NCI-H1092 treated with DMSO at 0.1 percent for 48 hours (cell line): ENCODE measurements around the gene JAKMIP1.
"Not testable (repeated sequence)": the region's sequence is repeated elsewhere in the genome, so short reads cannot be mapped to it uniquely, and the experiment has no call there.

Experiments used
- DNase-seq: peaks from one replicate; lab custom pipeline; 2025; lab: John Stamatoyannopoulos, UW

The JAKMIP1 gene

DNA sequence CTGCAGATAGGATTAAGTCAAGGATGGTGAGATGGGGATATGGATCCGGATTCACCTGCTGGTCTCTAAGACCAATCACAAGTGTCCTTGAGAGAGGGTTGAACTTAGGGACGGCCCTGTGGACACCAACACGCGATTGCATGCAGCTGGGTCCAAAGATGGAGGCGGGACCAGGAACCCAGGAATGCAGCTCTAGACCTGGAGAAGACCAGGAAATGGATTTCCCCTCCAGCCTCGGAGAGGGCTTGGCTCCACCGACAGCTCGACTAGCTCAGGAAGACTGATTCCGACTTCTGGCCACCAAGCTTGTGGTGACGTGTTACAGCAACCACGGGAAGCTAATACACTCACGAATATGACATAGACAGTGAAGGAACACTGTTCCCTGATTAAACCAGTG lies 186.8 kb downstream of the JAKMIP1 start:
- DNase-seq = no peak

- no peak for DNase-seq
Observed at GRCh38 chr4:6012200-6012599, 188.1 kb downstream of the JAKMIP1 start.

DNA sequence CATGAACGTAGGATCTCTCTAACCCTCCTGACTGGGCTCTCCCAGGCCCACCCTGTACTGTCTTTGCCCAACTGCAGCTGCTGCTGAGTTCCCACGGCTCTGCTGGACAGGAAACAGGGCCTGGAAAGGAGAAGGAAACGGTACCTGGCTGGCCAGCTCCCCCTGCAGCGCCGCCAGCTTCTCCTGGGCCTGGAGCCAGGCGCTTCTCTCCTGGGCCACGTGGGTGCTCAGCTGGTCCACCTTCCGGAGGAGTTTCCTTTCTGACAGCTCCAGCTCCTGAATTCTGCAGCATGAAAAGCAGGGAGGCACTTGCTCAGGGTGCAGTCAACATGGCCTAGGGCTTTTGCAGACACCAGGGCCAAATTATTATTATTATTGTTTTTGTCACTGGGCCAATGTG lies 188.7 kb downstream of the JAKMIP1 start:
- peak; percentile 79 for DNase-seq

GRCh38 chr4:6011271-6011671 lies 189.1 kb downstream of the JAKMIP1 start:
- no peak for DNase-seq

- no peak for DNase-seq
Observed at GRCh38 chr4:6010789-6011188, 189.6 kb downstream of the JAKMIP1 start.

DNA sequence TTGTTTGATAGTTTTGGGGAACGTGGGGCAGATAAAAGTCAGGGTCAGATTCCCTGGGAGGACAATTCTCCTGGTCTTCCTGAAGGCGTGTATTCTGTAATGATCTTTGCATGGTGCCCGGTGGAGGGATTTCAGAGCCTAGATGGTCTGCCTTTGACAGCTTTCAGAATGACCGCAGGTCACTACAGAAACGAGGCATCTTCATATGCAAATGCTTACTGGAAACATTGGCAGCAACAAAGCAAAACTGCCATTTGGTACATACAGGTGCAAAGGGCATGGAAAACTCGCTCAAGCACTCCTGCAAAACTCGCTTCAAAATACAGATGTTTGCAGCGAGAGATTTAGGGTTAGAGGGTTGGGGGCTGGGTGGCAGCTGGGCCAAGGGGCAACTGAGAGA lies 190.9 kb downstream of the JAKMIP1 start:
- DNase-seq = no peak

DNA sequence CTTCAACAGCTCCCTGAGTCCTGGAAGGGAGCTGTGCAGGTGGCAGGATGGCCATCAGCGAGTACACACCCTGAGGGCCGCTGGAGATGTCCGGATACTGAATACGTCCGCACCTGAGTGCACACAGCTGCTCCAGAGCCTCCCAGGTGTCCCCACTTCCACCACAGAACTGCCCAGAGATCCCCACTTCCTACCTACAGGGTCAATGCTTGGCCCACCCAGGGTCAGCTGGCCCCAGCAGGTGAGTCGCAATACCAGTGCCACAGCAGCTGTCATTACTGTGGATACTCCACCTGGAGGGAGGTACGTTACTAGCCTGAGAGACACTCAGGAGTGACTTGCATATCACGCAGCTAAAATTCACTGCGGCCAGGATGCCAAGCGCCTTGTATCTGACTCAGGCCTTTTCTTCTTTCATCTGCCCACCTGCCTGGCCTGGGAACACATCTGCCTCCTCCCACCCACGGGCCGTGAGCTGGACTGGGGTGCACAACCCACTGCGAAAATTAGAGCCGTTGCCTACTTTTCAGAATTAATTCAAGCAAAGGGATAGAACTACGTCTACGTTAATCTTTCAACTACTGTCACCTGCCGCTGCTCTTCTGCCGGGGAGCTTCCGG lies 191.5 kb downstream of the JAKMIP1 start:
- DNase-seq = no peak

- no peak for DNase-seq
Observed at GRCh38 chr4:6008092-6008551, 192.2 kb downstream of the JAKMIP1 start.

GRCh38 chr4:6005175-6005574 lies 195.2 kb downstream of the JAKMIP1 start:
- DNase-seq = no peak

- DNase-seq = not testable (repeated sequence)
Observed at GRCh38 chr4:6003485-6003884, 196.9 kb downstream of the JAKMIP1 start.

DNA sequence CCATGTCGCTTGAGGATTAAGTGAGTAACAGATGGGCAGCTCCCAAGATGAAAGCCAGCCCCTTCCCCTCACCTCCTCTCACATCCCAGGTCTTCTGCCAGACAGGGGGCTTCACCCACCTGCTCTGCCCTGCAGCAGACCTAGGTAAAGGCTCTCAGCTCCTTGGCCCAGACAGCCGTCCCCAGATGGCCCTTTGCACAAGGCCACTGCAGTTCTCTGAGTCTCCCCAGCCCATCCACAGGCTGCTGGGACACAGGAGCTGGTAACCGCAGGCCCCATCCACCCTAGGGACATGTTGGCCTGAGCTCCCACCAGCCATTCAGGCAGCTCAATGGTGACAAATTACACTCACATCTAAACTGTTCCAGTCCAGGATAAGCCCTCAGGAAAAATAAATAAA lies 197.4 kb downstream of the JAKMIP1 start:
- no peak for DNase-seq

GRCh38 chr4:6002492-6002833 lies 197.9 kb downstream of the JAKMIP1 start:
- DNase-seq = no peak

GRCh38 chr4:6001680-6002491 lies 198.5 kb downstream of the JAKMIP1 start:
- DNase-seq = no peak

- DNase-seq = no peak
Observed at GRCh38 chr4:5999830-6000365, 200.5 kb downstream of the JAKMIP1 start.

DNA sequence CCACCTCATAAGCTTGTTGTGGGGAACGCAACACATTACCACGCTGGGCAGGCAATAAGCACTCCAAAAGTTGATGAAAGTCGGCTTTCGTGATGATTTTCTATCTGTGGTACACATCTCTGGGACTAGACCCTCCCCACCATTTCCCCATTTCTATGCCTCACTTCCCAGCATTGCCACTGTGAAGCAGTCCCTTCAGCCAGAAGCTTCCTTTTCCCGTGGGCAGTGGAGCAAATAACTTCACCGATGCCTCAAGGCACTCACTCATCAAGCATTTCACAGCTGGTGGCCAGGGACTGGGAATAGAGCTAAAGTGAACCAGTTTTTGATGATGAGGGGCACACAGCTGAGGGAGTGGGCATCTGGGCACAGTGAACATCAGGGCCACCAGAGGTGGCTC lies 201.0 kb downstream of the JAKMIP1 start:
- no peak for DNase-seq

- peak; percentile 77 for DNase-seq
Observed at GRCh38 chr4:5998333-5998936, 201.9 kb downstream of the JAKMIP1 start.

DNA sequence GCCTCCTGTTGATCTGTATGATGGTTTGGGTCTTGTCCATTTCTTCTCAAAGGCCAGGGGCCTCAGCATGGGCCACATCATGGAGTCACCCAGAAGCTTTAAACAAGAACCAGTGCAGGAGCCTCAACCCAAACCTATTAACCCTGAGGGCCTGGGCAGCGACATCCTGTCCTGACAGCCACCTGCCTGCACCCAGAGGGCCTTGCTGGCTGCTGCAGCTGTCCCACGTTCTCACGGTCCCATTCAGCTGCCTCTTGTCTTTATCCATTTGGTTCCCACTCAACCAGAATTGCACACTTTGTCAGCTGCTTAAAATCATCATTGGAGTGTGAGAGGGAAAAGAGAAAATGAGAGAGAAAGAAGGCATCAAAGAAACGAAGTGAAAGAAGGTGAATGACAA lies 203.7 kb downstream of the JAKMIP1 start:
- DNase-seq = peak; percentile 26

GRCh38 chr4:5995901-5996623 lies 204.3 kb downstream of the JAKMIP1 start:
- DNase-seq = peak; percentile 14

GRCh38 chr4:5993876-5994811 lies 206.2 kb downstream of the JAKMIP1 start:
- no peak for DNase-seq

DNA sequence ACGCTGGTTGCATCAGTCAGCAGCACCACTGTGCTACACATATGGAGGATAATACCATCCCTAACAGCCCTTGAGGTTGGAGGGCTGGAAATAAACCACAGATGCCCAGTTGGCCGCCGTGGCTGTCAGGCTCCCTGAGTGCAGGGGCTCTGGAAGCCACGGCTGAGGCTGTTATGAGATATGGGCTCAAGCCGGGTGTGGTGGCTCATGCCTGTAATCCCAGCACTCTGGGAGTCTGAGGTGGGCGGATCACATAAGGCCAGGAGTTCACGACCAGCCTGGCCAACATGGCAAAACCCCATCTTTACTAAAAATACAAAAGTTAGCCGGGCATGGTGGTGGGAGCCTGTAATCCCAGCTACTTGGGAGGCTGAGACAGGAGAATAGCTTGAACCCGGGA lies 207.0 kb downstream of the JAKMIP1 start:
- DNase-seq = not testable (repeated sequence)

GRCh38 chr4:5992828-5993321 lies 207.5 kb downstream of the JAKMIP1 start:
- DNase-seq = peak; percentile 71
